GM12878 (cell line): ENCODE data around the gene KRT78. TPM values are rescaled to one million over a fixed set of nuclear protein-coding genes. Genes with fewer than 3 reads are reported as not detected.

ENCODE experiments used
- ATAC-seq: fragments of 200-7000 bp; cut with Tn5 transposase; 3 replicates; pipeline ENCODE4 v1.9.1; 2020; ENCODE audit warnings: mild to moderate bottlenecking, moderate library complexity
- BruUV-seq: library from RNA; stranded (reverse); fragments of 400-500 nt; replicated peaks from 2 replicates; lab custom pipeline; 2021; lab: Mats Ljungman, UMichigan
- CTCF ChIA-PET: fragments of 300-600 bp; sonication (Branson Sonifier 250); formaldehyde crosslinking; extraction: SDS; loops from one replicate; lab custom pipeline; 2021; ENCODE audit warnings: inconsistent platforms; lab: Yijun Ruan, JAX
- POLR2A ChIA-PET: fragments of 350-600 bp; formaldehyde crosslinking; extraction: SDS; loops from one replicate; lab custom pipeline; 2021; ENCODE audit warnings: inconsistent platforms; lab: Charles Lee
- RAD21 ChIA-PET: fragments of 300-600 bp; sonication (Branson Sonifier 250); formaldehyde crosslinking; loops from one replicate; lab custom pipeline; 2023; ENCODE audit warnings: antibody characterized with exemption; ENCODE audit not compliant: unreplicated experiment; lab: Charles Lee
- SMC1A ChIA-PET: fragments of 300-600 bp; sonication (Branson Sonifier 250); formaldehyde crosslinking; loops from one replicate; lab custom pipeline; 2023; ENCODE audit not compliant: unreplicated experiment, uncharacterized antibody; lab: Charles Lee
- DNase-seq: peaks from one replicate; pipeline ENCODE4 v3.0.0-alpha.2; 2011; ENCODE audit warnings: low read depth, low spot score
- FAIRE-seq: peaks from 3 replicates; lab custom pipeline; 2011; peaks lifted over from hg19 to GRCh38; lab: Jason Lieb, UNC
- H2AFZ ChIP-seq: 2 replicates; pipeline ENCODE4 v1.6.0; 2011; ENCODE audit warnings: low read depth, low read length, control low read depth; ENCODE audit not compliant: control insufficient read depth
- H3K27ac ChIP-seq: 2 replicates; pipeline ENCODE4 v1.5.1; 2011; ENCODE audit warnings: control low read depth; ENCODE audit not compliant: control insufficient read depth, insufficient read depth
- H3K27me3 ChIP-seq, 2 experiments: replicated peaks in 1 of 2; 2 replicates each; pipeline versions ENCODE4 v1.6.0 to v1.6.1; 2011; ENCODE audit warnings: low read length in 1 of 2; ENCODE audit not compliant: control insufficient read depth in 2 of 2, insufficient read depth in 2 of 2
- H3K36me3 ChIP-seq, 2 experiments: 2 replicates each; pipeline ENCODE4 v1.5.1; 2011; ENCODE audit warnings: low read length in 1 of 2; ENCODE audit not compliant: control insufficient read depth in 2 of 2, insufficient read depth in 2 of 2
- H3K4me1 ChIP-seq: 2 replicates; pipeline ENCODE4 v1.6.1; 2011; ENCODE audit warnings: mild to moderate bottlenecking, low read length, moderate library complexity, mixed read lengths; ENCODE audit not compliant: control insufficient read depth, insufficient read depth
- H3K4me2 ChIP-seq: 2 replicates; pipeline ENCODE4 v1.6.0; 2011; ENCODE audit warnings: control low read depth; ENCODE audit not compliant: control insufficient read depth, insufficient read depth
- H3K4me3 ChIP-seq: fragments of 200-600 bp; sonication (generic); 2 replicates; pipeline ENCODE4 v1.5.1; 2016
- H3K79me2 ChIP-seq: 2 replicates; pipeline ENCODE4 v1.6.0; 2011; ENCODE audit warnings: low read length; ENCODE audit not compliant: control insufficient read depth, insufficient read depth
- H3K9ac ChIP-seq: 2 replicates; pipeline ENCODE4 v1.8.0; 2011; ENCODE audit warnings: low read length, control low read depth, mixed read lengths; ENCODE audit not compliant: control insufficient read depth, insufficient read depth
- H3K9me3 ChIP-seq: replicated peaks from 3 replicates; pipeline ENCODE4 v1.5.1; 2011; ENCODE audit warnings: mild to moderate bottlenecking, low read length; ENCODE audit not compliant: control insufficient read depth, insufficient read depth
- H4K20me1 ChIP-seq: 2 replicates; pipeline ENCODE4 v1.6.0; 2011; ENCODE audit not compliant: control insufficient read depth, insufficient read depth
- BCLAF1 ChIP-seq: fragments of 450-650 bp; IDR thresholded peaks from 2 replicates; pipeline ENCODE4 v1.6.1; 2017; ENCODE audit warnings: antibody characterized with exemption, mild to moderate bottlenecking, moderate library complexity
- BHLHE40 ChIP-seq, 2 experiments: fragments of 450-650 bp in 1 of 2; IDR thresholded peaks; 2 replicates each; pipeline ENCODE4 v1.6.1; 2011 to 2017; ENCODE audit warnings: low read depth in 2 of 2, borderline replicate concordance in 1 of 2, improper control_type of control experiment in 1 of 2, low read length in 1 of 2, mild to moderate bottlenecking in 1 of 2
- CEBPB ChIP-seq, 2 experiments: fragments of 150-350 bp in 1 of 2; IDR thresholded peaks; 2 replicates each; pipeline ENCODE4 v1.6.1; 2012 to 2014; ENCODE audit warnings: low read depth in 2 of 2, low read length in 2 of 2, borderline replicate concordance in 1 of 2, inconsistent platforms in 1 of 2
- GABPA ChIP-seq: IDR thresholded peaks from 2 replicates; pipeline ENCODE4 v1.6.1; 2014; ENCODE audit warnings: antibody characterized with exemption, low read depth, mild to moderate bottlenecking, inconsistent platforms
- HDGF ChIP-seq: fragments of 450-650 bp; IDR thresholded peaks from 2 replicates; pipeline ENCODE4 v1.6.1; 2016; ENCODE audit warnings: antibody characterized with exemption
- KAT2A ChIP-seq: conservative IDR thresholded peaks from 2 replicates; pipeline ENCODE4 v1.6.1; 2011; ENCODE audit warnings: low read depth, low read length; ENCODE audit not compliant: control insufficient read depth
- KDM1A ChIP-seq: fragments of 200-600 bp; sonication (generic); IDR thresholded peaks from 2 replicates; pipeline ENCODE4 v1.6.1; 2016; ENCODE audit warnings: borderline replicate concordance
- MEF2A ChIP-seq: IDR thresholded peaks from 2 replicates; pipeline ENCODE4 v1.6.1; 2011; ENCODE audit warnings: low read depth, mild to moderate bottlenecking, low read length, moderate library complexity; ENCODE audit not compliant: insufficient read depth
- MYB ChIP-seq: fragments of 150-350 bp; IDR thresholded peaks from 2 replicates; pipeline ENCODE4 v1.6.1; 2014; ENCODE audit warnings: mild to moderate bottlenecking, low read depth, low read length, borderline replicate concordance
- MYC ChIP-seq: IDR thresholded peaks from 2 replicates; pipeline ENCODE4 v1.6.1; 2011; ENCODE audit warnings: mild to moderate bottlenecking, low read length, moderate library complexity, inconsistent platforms; ENCODE audit not compliant: insufficient read depth, insufficient replicate concordance, insufficient read length, severe bottlenecking
- POLR2A ChIP-seq: IDR thresholded peaks from 2 replicates; pipeline ENCODE4 v1.6.1; 2011; ENCODE audit warnings: low read depth, mild to moderate bottlenecking, low read length
- RAD51 ChIP-seq: fragments of 450-650 bp; IDR thresholded peaks from 2 replicates; pipeline ENCODE4 v1.6.1; 2016; ENCODE audit warnings: moderate library complexity, mild to moderate bottlenecking, inconsistent platforms
- RELA ChIP-seq: fragments of 450-650 bp; IDR thresholded peaks from 2 replicates; pipeline ENCODE4 v1.8.0; 2014; ENCODE audit warnings: borderline replicate concordance; ENCODE audit not compliant: partially characterized antibody
- TBL1XR1 ChIP-seq: IDR thresholded peaks from 2 replicates; pipeline ENCODE4 v1.6.1; 2012; ENCODE audit warnings: low read depth, low read length, improper control_type of control experiment
- ZBTB11 ChIP-seq: fragments of 450-650 bp; formaldehyde crosslinking; IDR thresholded peaks from 2 replicates; pipeline ENCODE4 v1.5.0; 2022; ENCODE audit warnings: mild to moderate bottlenecking, missing genetic modification characterization
- ZNF217 ChIP-seq: fragments of 450-650 bp; IDR thresholded peaks from 2 replicates; pipeline ENCODE4 v1.6.1; 2017; ENCODE audit warnings: antibody characterized with exemption, mild to moderate bottlenecking
- WGBS: methylation state at CpG from one replicate; pipeline ENCODE4 v1.1.6; 2016; ENCODE audit warnings: low lambda C conversion rate; ENCODE audit not compliant: insufficient replicate concordance, insufficient coverage; ENCODE audit errors: missing lambda C conversion rate; 5-methylcytosine and 5-hydroxymethylcytosine counted together
- in situ Hi-C: fragments of 300-500 bp; cut with MboI; formaldehyde crosslinking; loops from 9 replicates; pipeline ENCODE4 v1.14.3; 2018; ENCODE audit warnings: mixed read lengths
- intact Hi-C: fragments of 100-400 bp; cut with micrococcal nuclease; formaldehyde crosslinking; loops from one replicate; pipeline ENCODE4 v1.14.2; 2022; ENCODE audit not compliant: unreplicated experiment
- polyA plus RNA-seq, 11 experiments: library from polyadenylated mRNA; depleted of rRNA in 4 of 11; unstranded in 6 of 11; stranded (reverse) in 5 of 11; fragments of >200 nt; fragmentation: Nextera tagmentation in 4 of 11; fragmentation: Illumina TruSeq in 1 of 11; extraction: Ambion mirVana in 4 of 11; extraction: Trizol in 1 of 11; gene quantifications; 1 replicate in 1 of 11; 2 replicates in 10 of 11; pipeline versions ENCODE4 v1.2.1 to v1.2.3, GENCODE V29; 2011 to 2016; ENCODE audit warnings: inconsistent platforms in 2 of 11, missing spikeins in 2 of 11, low read depth in 1 of 11
- total RNA-seq, 4 experiments: library from RNA; depleted of rRNA in 3 of 4; stranded (reverse); fragments of >200 nt in 3 of 4; fragmentation: Illumina TruSeq in 1 of 4; extraction: Trizol in 1 of 4; gene quantifications; 2 replicates each; pipeline versions ENCODE4 v1.2.1 to v1.2.3, GENCODE V29; 2013 to 2021

KRT78 gene
- total and polyA plus RNA-seq, 10 of the 15 experiments (the other 5 are each of a cell fraction or from before 2014, with no cell fraction given) = 0.07 TPM; not detected in 9

- H3K9ac ChIP-seq = no peak overlapping the region
- H3K27me3 ChIP-seq = peaks cover 5 to 7% of the 10 kb centered on the region in 2 experiments; a peak in 3 of 4 replicates
- no peak overlapping the region for H3K4me3 ChIP-seq
- no peaks in the 10 kb centered on the region for H3K36me3 ChIP-seq
- FAIRE-seq = no peak
- no peak for TF ChIP-seq CEBPB (IDR thresholded peaks at IDR 0.05; ENCODE audit: borderline replicate concordance in 1 of 2, low read depth in 2 of 2, low read length in 2 of 2)
- no peak for TF ChIP-seq ZNF217
- no peak for TF ChIP-seq MYB
- no peak for TF ChIP-seq RELA
- TF ChIP-seq BHLHE40 (IDR thresholded peaks at IDR 0.05; ENCODE audit: borderline replicate concordance in 1 of 2, low read depth in 2 of 2, low read length in 1 of 2) = no peak
- TF ChIP-seq KDM1A = no peak
- TF ChIP-seq BCLAF1 = no peak
- TF ChIP-seq GABPA = no peak
- TF ChIP-seq HDGF = no peak
- TF ChIP-seq ZBTB11 (CRISPR knock-in tag) = no peak
- TF ChIP-seq POLR2A = no peak
- TF ChIP-seq RAD51 = no peak
- no peak for TF ChIP-seq MEF2A
- no peak for TF ChIP-seq KAT2A
- no peak for TF ChIP-seq MYC
- TF ChIP-seq TBL1XR1 = no peak
- TF ChIP-seq, all 136 proteins: peak for 0
- in situ Hi-C loops (no loop called here), intact Hi-C loops (no loop called here)
- Histone ChIP-seq H3K4me1 (no peaks in the 10 kb centered on the region), H3K9me3 (no peaks in the 10 kb centered on the region), H4K20me1 (no peaks in the 10 kb centered on the region), H3K4me2 (no peak overlapping the region), H2AFZ (no peak overlapping the region), H3K79me2 (no peaks in the 10 kb centered on the region), H3K27ac (no peak overlapping the region)
- ATAC-seq (no peak), DNase-seq (no peak)
- 28% methylated on average over 15 of the region's 15 CpGs for WGBS
- no TSS peak for BruUV-seq
- ChIA-PET SMC1A (no interaction called here), CTCF (interaction anchor here (1.4 kb wide), 1 partner anchor 30 kb away, joined by 4 read pairs; no protein-coding TSS in a partner anchor), RAD21 (no interaction called here), POLR2A (no interaction called here)
Measured at GRCh38 chr12:52835271-52836041, 13.3 kb downstream of the KRT78 start.
